Upper lobe of right lung (tissue), 1 donor: ENCODE measurements around the gene SF1. TPM values are rescaled to one million over a fixed set of nuclear protein-coding genes. Genes with fewer than 3 reads are reported as not detected.

Source experiments
- ATAC-seq: fragments of 200-7000 bp; cut with Tn5 transposase; one replicate; pipeline ENCODE4 v1.9.1; 2020; ENCODE audit warnings: mild to moderate bottlenecking, moderate library complexity
- DNase-seq: peaks from one replicate; pipeline ENCODE4 v3.0.0-alpha.2; 2020
- H3K27ac ChIP-seq: fragments of 200-600 bp; one replicate; pipeline ENCODE4 v1.8.0; 2022
- H3K27me3 ChIP-seq: fragments of 200-600 bp; one replicate; pipeline ENCODE4 v1.8.0; 2022; ENCODE audit warnings: mild to moderate bottlenecking
- H3K36me3 ChIP-seq: fragments of 200-600 bp; one replicate; pipeline ENCODE4 v1.8.0; 2022
- H3K4me1 ChIP-seq: fragments of 200-600 bp; one replicate; pipeline ENCODE4 v1.8.0; 2022
- H3K4me3 ChIP-seq: fragments of 200-600 bp; one replicate; pipeline ENCODE4 v1.8.0; 2022; ENCODE audit warnings: mild to moderate bottlenecking
- H3K9me3 ChIP-seq: fragments of 200-600 bp; one replicate; pipeline ENCODE4 v1.8.0; 2022
- CTCF ChIP-seq: fragments of 200-600 bp; IDR thresholded peaks from one replicate; pipeline ENCODE4 v1.8.0; 2022; ENCODE audit warnings: antibody characterized with exemption
- intact Hi-C: fragments of 100-400 bp; cut with DNase I; formaldehyde crosslinking; loops from one replicate; pipeline ENCODE4 v1.11.0; 2022
- total RNA-seq: library from RNA; stranded (reverse); fragmentation: NEBNext Ultra II Directional; extraction: Animal tissue kit (Norgen Biotek cat#: 25700); gene quantifications from one replicate; pipeline ENCODE4 v1.2.1, GENCODE V29; 2021
- donor health status: DM: no; HTN: yes; CAD: no; lungs with severe emphysema.

Gene SF1
- total RNA-seq, 1 donor from 2014 or later = 294 TPM

- H3K27ac ChIP-seq = no peak overlapping the region
- H3K4me3 ChIP-seq = peak overlapping the region; percentile 60
- H3K27me3 ChIP-seq = no peaks in the 10 kb centered on the region
- H3K4me1 ChIP-seq = peaks cover 35% of the 10 kb centered on the region
- DNase-seq (no peak), ATAC-seq (no peak)
- H3K36me3 ChIP-seq = peaks cover 6% of the 10 kb centered on the region
- intact Hi-C loops = no loop called here
- TF ChIP-seq CTCF = no peak
- H3K9me3 ChIP-seq = no peaks in the 10 kb centered on the region
Observed at GRCh38 chr11:64741375-64742086, 36.8 kb downstream of the SF1 start.

- DNase-seq = no peak
- Histone ChIP-seq H3K4me3 (no peak overlapping the region), H3K27ac (no peak overlapping the region), H3K4me1 (peaks cover 26% of the 10 kb centered on the region), H3K27me3 (no peaks in the 10 kb centered on the region), H3K9me3 (no peaks in the 10 kb centered on the region), H3K36me3 (peaks cover 6% of the 10 kb centered on the region)
- TF ChIP-seq CTCF = no peak
- no peak for ATAC-seq
- intact Hi-C loops = no loop called here
Observed at GRCh38 chr11:64739871-64740270, 38.5 kb downstream of the SF1 start.

- DNase-seq = no peak
- Histone ChIP-seq H3K27me3 (no peaks in the 10 kb centered on the region), H3K4me3 (no peak overlapping the region), H3K36me3 (peaks cover 6% of the 10 kb centered on the region), H3K9me3 (no peaks in the 10 kb centered on the region), H3K27ac (no peak overlapping the region), H3K4me1 (peaks cover under 1% of the 10 kb centered on the region)
- TF ChIP-seq CTCF = no peak
- no peak for ATAC-seq
- intact Hi-C loops = no loop called here
Observed at GRCh38 chr11:64736654-64737053, 41.7 kb downstream of the SF1 start.

GRCh38 chr11:64735725-64736259, 42.5 kb downstream of the SF1 start:
- TF ChIP-seq CTCF = no peak
- DNase-seq = no peak
- H3K4me1 ChIP-seq = no peaks in the 10 kb centered on the region
- H3K4me3 ChIP-seq = no peak overlapping the region
- H3K27me3 ChIP-seq = no peaks in the 10 kb centered on the region
- H3K36me3 ChIP-seq = peaks cover 6% of the 10 kb centered on the region
- H3K9me3 ChIP-seq = no peaks in the 10 kb centered on the region
- intact Hi-C loops = no loop called here
- H3K27ac ChIP-seq = no peak overlapping the region
- ATAC-seq = no peak

GRCh38 chr11:64734811-64735724, 43.3 kb downstream of the SF1 start:
- ATAC-seq = peak; percentile 18
- Histone ChIP-seq H3K4me3 (no peak overlapping the region), H3K4me1 (no peaks in the 10 kb centered on the region), H3K36me3 (peaks cover 6% of the 10 kb centered on the region), H3K9me3 (no peaks in the 10 kb centered on the region), H3K27me3 (no peaks in the 10 kb centered on the region), H3K27ac (no peak overlapping the region)
- intact Hi-C loops = no loop called here
- DNase-seq = no peak
- no peak for TF ChIP-seq CTCF
